Keratinocyte (primary cell): ENCODE results near the gene MAP3K6.

ENCODE experiments used
- CTCF ChIP-seq, 3 experiments: IDR thresholded peaks in 1 of 3; conservative IDR thresholded peaks in 1 of 3; optimal IDR thresholded peaks in 1 of 3; 2 replicates in 2 of 3; 3 replicates in 1 of 3; pipeline versions ENCODE3 to v1.5.1; 2011; ENCODE audit warnings: low read length in 3 of 3, mild to moderate bottlenecking in 3 of 3, moderate library complexity in 2 of 3, control low read depth in 1 of 3, inconsistent platforms in 1 of 3; ENCODE audit not compliant: insufficient read depth in 2 of 3; ENCODE audit errors: extremely low read depth in 1 of 3
- EZH2 ChIP-seq: IDR thresholded peaks from one replicate; pipeline ENCODE4 v1.6.1; 2012; ENCODE audit warnings: inconsistent platforms, mild to moderate bottlenecking, low read length, moderate library complexity

DNA sequence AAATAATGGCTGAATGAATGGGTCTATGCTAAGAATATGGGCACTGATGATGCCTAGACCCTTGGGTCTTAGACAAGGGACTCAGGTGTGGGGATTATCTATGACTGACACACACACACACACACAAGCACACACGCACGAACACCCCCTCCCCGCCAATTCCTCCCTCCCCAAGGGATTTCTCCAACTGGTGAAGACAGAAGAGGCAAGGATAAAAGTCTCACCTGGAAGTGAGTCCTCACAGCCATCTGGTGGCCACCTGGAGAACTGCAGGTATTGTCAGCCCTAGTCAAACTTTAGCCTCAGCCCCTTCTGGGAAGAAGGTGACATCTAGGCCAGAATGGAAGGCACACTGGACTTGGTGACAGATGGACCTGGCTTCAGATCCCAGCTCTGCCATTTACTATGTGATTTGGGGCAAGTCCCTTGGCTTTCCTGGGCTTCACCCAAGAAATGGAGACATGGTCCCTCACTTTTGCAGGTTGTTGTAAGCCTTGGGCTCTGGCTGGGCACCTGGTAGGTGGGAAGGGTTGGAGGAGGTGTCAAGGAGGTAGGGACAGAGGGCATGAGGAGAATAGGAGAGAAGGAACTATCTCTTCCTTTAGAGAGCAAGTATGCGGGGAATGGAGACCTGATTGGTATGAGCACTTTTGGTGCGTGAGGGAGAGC is 21.7 kb upstream of the MAP3K6 start:
- peak; percentile 88 to 99 (median 96) for TF ChIP-seq CTCF (optimal IDR thresholded peaks at IDR 0.05 in 1 of 3, IDR thresholded peaks at IDR 0.05 in 1 of 3, conservative IDR thresholded peaks at IDR 0.05 in 1 of 3; ENCODE audit: extremely low read depth in 1 of 3, insufficient read depth in 2 of 3, low read length in 3 of 3)
- TF ChIP-seq EZH2: no peak
